Neural cell (in vitro differentiated cells): Measurements from ENCODE around the gene POLE3. TPM values are rescaled to one million over a fixed set of nuclear protein-coding genes. Genes with fewer than 3 reads are reported as not detected.
"Not testable (repeated sequence)": the region's sequence is repeated elsewhere in the genome, so short reads cannot be mapped to it uniquely, and the experiment has no call there.

Experiments used
- H2AFZ ChIP-seq: fragments of 200-600, 300-800 bp; sonication (generic), shearing (Covaris generic); 2 replicates; pipeline ENCODE4 v1.6.0; 2014; ENCODE audit warnings: low read depth, mild to moderate bottlenecking, antibody characterized with exemption, low read length, moderate library complexity
- H3F3A ChIP-seq: fragments of 200-600 bp; shearing (Covaris generic); 2 replicates; pipeline ENCODE4 v1.6.1; 2016; ENCODE audit warnings: mild to moderate bottlenecking, moderate library complexity, mixed read lengths, antibody characterized with exemption, low read length; ENCODE audit not compliant: insufficient read depth, poor library complexity, severe bottlenecking
- H3K27ac ChIP-seq: fragments of 200-600, 300-800 bp; sonication (generic), shearing (Covaris generic); 2 replicates; pipeline ENCODE4 v1.5.1; 2014; ENCODE audit warnings: mild to moderate bottlenecking, low read length, moderate library complexity
- H3K27me3 ChIP-seq: fragments of 300-800, 200-600 bp; sonication (generic), shearing (Covaris generic); 2 replicates; pipeline ENCODE4 v1.6.0; 2014; ENCODE audit warnings: mild to moderate bottlenecking, low read depth, low read length, moderate library complexity; ENCODE audit not compliant: insufficient read depth
- H3K36me3 ChIP-seq: fragments of 300-800, 200-600 bp; sonication (generic), shearing (Covaris generic); 2 replicates; pipeline ENCODE4 v1.5.1; 2014; ENCODE audit warnings: mild to moderate bottlenecking, antibody characterized with exemption, low read length, moderate library complexity; ENCODE audit not compliant: insufficient read depth
- H3K4me2 ChIP-seq: fragments of 300-800, 200-600 bp; sonication (generic), shearing (Covaris generic); 2 replicates; pipeline ENCODE4 v1.6.0; 2014; ENCODE audit warnings: mild to moderate bottlenecking, low read length
- H3K4me3 ChIP-seq: fragments of 300-800, 200-600 bp; sonication (generic), shearing (Covaris generic); 2 replicates; pipeline ENCODE4 v1.5.1; 2014; ENCODE audit warnings: mild to moderate bottlenecking, low read length, moderate library complexity
- H3K79me2 ChIP-seq: fragments of 200-600 bp; shearing (Covaris generic); replicated peaks from 2 replicates; pipeline ENCODE4 v1.6.0; 2014; ENCODE audit warnings: mild to moderate bottlenecking, low read length, moderate library complexity; ENCODE audit not compliant: insufficient read depth
- H3K9ac ChIP-seq: fragments of 300-800, 200-600 bp; sonication (generic), shearing (Covaris generic); 2 replicates; pipeline ENCODE4 v1.6.1; 2016; ENCODE audit warnings: mild to moderate bottlenecking, low read length, mixed read lengths
- H3K9me2 ChIP-seq: fragments of 200-600 bp; shearing (Covaris generic); 2 replicates; pipeline ENCODE4 v1.6.1; 2016; ENCODE audit warnings: mild to moderate bottlenecking, low read length, mixed read lengths; ENCODE audit not compliant: insufficient read depth
- H3K9me3 ChIP-seq: fragments of 200-600, 300-800 bp; sonication (generic), shearing (Covaris generic); 2 replicates; pipeline ENCODE4 v1.6.1; 2016; ENCODE audit warnings: mild to moderate bottlenecking, mixed run types, low read length, moderate library complexity, mixed read lengths
- H4K20me1 ChIP-seq: fragments of 200-600 bp; shearing (Covaris generic); 2 replicates; pipeline ENCODE4 v1.6.1; 2016; ENCODE audit warnings: mild to moderate bottlenecking, mixed run types; ENCODE audit not compliant: insufficient read depth
- CTCF ChIP-seq: fragments of 450-650 bp; IDR thresholded peaks from 2 replicates; pipeline ENCODE4 v1.5.1; 2014; ENCODE audit warnings: antibody characterized with exemption, mild to moderate bottlenecking, moderate library complexity; ENCODE audit not compliant: poor library complexity, severe bottlenecking
- EP300 ChIP-seq: fragments of 450-650 bp; conservative IDR thresholded peaks from 2 replicates; pipeline ENCODE4 v1.6.1; 2014; ENCODE audit warnings: antibody characterized with exemption, mild to moderate bottlenecking, moderate library complexity; ENCODE audit not compliant: poor library complexity, severe bottlenecking
- EZH2 ChIP-seq: fragments of 200-600, 300-800 bp; shearing (Covaris generic), sonication (generic); IDR thresholded peaks from 2 replicates; pipeline ENCODE4 v1.6.1; 2014; ENCODE audit warnings: antibody characterized with exemption, low read length, borderline replicate concordance, mild to moderate bottlenecking; ENCODE audit not compliant: insufficient read depth, poor library complexity, severe bottlenecking
- MXI1 ChIP-seq: fragments of 450-650 bp; conservative IDR thresholded peaks from 2 replicates; pipeline ENCODE4 v1.6.1; 2014; ENCODE audit warnings: antibody characterized with exemption, mild to moderate bottlenecking; ENCODE audit not compliant: poor library complexity, severe bottlenecking
- RAD21 ChIP-seq: fragments of 450-650 bp; conservative IDR thresholded peaks from 2 replicates; pipeline ENCODE4 v1.6.1; 2014; ENCODE audit warnings: antibody characterized with exemption, mild to moderate bottlenecking, moderate library complexity
- REST ChIP-seq: IDR thresholded peaks from 2 replicates; pipeline ENCODE4 v1.6.1; 2012; ENCODE audit warnings: borderline replicate concordance
- SMC3 ChIP-seq: fragments of 450-650 bp; conservative IDR thresholded peaks from 2 replicates; pipeline ENCODE4 v1.6.1; 2014; ENCODE audit warnings: antibody characterized with exemption, mild to moderate bottlenecking, moderate library complexity; ENCODE audit not compliant: poor library complexity
- polyA plus RNA-seq: library from polyadenylated mRNA; depleted of rRNA; stranded (reverse); fragments of >200 nt; gene quantifications from 2 replicates; pipeline ENCODE4 v1.2.3, GENCODE V29; 2014

POLE3 gene
- polyA plus RNA-seq, 1 donor from 2014 or later = 99.8 TPM

- Histone ChIP-seq H3K9ac (no peak overlapping the region), H3F3A (no peaks in the 10 kb centered on the region), H3K4me3 (no peak overlapping the region)
These were observed 34.3 kb upstream of the POLE3 start for GRCh38 chr9:113444736-113445135.

GRCh38 chr9:113437716-113438115 is 27.2 kb upstream of the POLE3 start:
- not testable (repeated sequence) for H3K9me2 ChIP-seq, H3K9ac ChIP-seq, H3K27ac ChIP-seq, H3K27me3 ChIP-seq, H3K4me3 ChIP-seq, H2AFZ ChIP-seq, H3F3A ChIP-seq, H3K36me3 ChIP-seq, H3K79me2 ChIP-seq, H4K20me1 ChIP-seq, H3K9me3 ChIP-seq, H3K4me2 ChIP-seq

More at GRCh38 chr9:113444736-113445135, 34.3 kb upstream of the POLE3 start:
- H3K27ac ChIP-seq = no peak overlapping the region
- TF ChIP-seq EZH2 = no peak
- TF ChIP-seq REST = no peak
- TF ChIP-seq RAD21 = no peak
- no peak for TF ChIP-seq CTCF
- no peaks in the 10 kb centered on the region for H3K9me2 ChIP-seq
- no peaks in the 10 kb centered on the region for H3K27me3 ChIP-seq
- H3K36me3 ChIP-seq = no peaks in the 10 kb centered on the region
- no peaks in the 10 kb centered on the region for H4K20me1 ChIP-seq
- no peaks in the 10 kb centered on the region for H3K9me3 ChIP-seq
- no peaks in the 10 kb centered on the region for H3K79me2 ChIP-seq
- no peak overlapping the region for H3K4me2 ChIP-seq
- H2AFZ ChIP-seq = no peak overlapping the region

- Histone ChIP-seq H3K9ac (no peak overlapping the region), H3K79me2 (no peaks in the 10 kb centered on the region), H4K20me1 (no peaks in the 10 kb centered on the region), H3K9me3 (no peaks in the 10 kb centered on the region), H3K27me3 (no peaks in the 10 kb centered on the region), H3K27ac (no peak overlapping the region), H3K9me2 (no peaks in the 10 kb centered on the region), H3K4me2 (no peak overlapping the region), H3F3A (no peaks in the 10 kb centered on the region), H3K36me3 (no peaks in the 10 kb centered on the region), H3K4me3 (no peak overlapping the region), H2AFZ (no peak overlapping the region)
- no peak for TF ChIP-seq EZH2
- no peak for TF ChIP-seq RAD21
- no peak for TF ChIP-seq SMC3
- no peak for TF ChIP-seq MXI1
- no peak for TF ChIP-seq EP300
- no peak for TF ChIP-seq REST
- no peak for TF ChIP-seq CTCF
These were observed 26.4 kb upstream of the POLE3 start for GRCh38 chr9:113436728-113437515.
